Measurements from ENCODE around the gene HAPLN1.

HAPLN1 gene

DNA sequence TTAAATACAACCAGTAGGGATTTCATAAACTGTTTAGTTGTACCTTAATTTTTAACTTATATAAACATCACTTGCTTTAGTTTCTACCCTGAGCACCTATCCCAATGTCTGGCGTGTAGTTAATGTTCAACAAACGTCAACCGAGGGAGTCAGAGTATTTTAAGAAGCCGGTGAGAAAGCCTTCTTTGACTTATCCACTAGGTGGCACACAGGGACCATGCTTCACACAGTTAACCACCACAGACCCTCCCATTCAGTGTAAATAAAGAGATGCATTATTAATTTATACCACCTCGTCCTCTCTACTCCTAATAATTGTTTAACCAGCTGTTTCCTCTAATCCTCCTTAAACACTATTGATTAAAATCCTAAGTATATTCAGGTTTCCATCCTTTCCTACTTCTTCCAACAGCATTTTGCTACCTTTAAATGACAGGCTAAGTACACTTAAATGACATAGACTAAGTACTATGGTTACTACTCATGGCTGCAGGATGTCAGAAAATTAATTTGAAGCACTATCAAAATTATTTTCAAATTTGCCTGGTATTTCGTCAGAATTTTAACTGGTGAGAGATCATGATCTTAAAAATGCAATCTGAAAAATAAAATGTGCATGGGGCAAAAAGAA is 2.3 kb downstream of the HAPLN1 start:
- no peak for DNase-seq (ENCODE audit: low read depth in 3 of 3)

DNA sequence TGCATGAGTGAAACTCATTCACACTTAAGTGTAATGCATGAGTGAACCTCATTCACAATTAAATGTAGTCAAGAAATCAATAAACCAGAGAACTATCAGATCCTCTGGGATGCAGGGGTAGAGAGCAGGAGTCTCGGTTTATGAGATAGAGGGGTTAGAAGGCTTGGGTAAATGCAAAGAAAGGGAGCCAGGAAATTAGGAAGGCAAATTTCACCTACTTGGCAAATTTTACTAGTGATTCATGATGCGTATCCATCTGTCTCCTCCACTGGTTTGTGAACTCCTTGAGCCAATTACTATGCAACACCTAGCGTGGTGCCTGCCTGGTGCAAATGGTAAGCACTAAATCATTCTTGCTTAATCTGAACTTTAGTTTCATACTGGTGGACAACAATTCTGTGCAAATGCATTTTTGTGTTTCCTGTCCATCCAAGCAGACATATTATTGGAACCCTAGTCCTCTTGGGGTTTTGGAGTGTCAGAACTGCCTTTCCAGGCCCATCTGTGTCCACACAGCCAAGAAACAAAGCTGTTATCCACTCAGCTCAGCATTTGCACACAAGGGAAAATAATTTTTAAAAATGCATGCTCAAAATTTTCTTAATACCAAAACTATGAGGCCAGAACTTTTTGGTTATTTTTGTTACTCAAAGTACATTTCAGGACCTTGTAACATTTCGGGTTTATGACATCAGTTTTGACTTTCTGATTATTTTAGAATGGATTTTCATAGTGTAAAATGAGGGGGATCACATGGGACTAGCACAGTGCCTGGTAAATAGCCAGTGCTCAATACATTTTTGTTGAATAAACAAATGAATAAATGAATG is 5.2 kb downstream of the HAPLN1 start:
- DNase-seq (ENCODE audit: low read depth in 3 of 3) = no peak

DNA sequence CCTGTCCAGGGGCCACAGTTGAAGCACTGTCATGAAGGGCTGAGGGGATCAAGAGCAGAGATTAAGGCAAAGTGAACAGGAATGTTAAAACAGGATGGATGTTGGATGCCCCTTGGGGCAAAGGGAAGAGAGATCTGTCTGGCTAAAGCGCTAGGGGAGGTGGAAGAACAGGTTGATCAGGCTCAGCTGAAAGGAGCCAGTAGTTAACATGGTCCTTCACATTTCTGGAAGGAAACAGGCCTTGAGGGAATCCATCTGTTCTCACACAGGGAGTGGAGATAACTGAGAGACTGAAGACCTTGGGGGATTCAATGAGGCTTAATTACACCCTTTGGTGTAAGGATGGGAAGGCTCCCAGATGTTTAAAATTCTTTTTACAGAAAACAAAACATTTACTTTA is 5.8 kb downstream of the HAPLN1 start:
- DNase-seq (ENCODE audit: low read depth in 3 of 3) = no peak

DNA sequence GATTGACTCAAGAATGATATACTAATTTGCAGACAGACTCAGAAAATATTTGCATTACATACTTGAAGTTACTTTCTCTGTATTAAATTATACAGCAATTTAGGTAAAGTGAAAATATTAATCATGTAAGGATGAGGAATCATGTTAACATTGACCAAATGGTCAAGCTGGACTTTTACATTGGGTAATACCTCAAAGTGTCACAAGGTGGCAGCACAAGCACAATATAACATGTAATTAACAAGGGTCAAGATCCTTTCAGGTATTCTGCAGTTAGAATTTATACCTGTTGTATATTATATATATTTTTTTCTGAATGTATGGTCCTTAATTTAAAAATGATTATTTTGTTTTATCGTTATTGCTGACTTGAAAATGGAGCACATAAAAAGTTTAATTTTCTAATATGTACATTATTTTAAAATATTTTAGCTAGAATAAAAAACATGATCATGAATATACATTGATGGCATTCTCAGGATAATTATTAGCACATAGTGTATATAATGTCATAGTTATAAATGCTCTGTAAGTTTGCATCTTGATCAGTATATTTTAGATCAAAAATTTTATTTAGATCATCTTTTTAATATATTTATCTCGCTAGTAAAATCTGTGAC is 8.6 kb downstream of the HAPLN1 start:
- no peak for DNase-seq (ENCODE audit: low read depth in 3 of 3)

DNA sequence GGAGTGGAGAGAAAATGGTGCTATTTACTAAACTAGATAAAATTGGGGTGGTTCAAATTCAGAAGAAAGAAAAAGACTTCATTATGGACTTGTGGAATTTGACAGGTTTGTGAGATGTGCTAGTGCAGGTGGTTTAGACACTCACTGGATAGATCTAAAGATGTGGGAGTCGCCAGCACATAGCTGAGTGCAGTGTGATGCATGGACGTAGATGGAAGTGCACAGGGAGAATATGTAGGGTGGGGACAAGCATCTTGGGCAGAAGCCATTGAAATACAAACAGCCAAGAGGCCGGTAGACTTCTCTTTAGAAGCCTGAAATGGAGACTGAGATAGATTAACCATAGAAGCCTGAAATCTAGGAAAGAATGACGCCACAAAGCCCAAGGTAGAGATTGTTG is 10.7 kb downstream of the HAPLN1 start:
- DNase-seq (ENCODE audit: low read depth in 3 of 3) = no peak

DNA sequence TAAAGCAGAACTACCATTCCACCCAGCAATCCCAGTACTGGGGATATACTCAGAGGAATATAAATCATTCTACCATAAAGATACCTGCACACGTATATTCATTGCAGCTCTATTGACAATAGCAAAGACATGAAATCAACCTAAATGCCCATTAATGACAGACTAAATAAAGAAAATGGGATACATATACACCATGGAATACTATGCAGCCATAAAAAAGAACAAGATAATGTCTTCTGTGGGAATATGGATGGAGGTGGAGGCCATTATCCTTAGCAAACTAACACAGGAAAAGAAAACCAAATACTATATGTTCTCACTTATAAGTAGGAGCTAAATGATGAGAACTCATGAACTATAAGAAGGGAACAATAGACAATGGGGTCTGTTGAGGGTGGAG is 12.5 kb downstream of the HAPLN1 start:
- no peak for DNase-seq (ENCODE audit: low read depth in 3 of 3)

DNA sequence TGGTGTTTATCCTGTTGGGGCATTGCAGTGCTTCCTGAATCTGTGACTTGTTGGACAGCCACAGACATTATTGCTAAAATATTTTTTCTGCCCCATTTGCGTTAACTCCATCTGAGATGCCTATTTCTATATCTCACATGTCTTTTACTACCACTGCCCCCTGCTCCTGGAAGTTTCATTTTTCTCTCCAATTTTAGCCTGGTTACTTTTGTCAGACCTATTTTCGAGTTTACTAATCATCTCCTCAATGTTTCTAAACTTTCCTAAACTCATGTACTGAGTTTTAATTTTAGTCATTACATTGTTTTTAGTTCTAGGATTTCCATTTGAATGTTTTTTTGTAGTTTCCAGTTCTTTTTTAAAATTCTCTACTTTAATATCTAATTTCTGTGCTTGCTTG is 17.6 kb downstream of the HAPLN1 start:
- DNase-seq (ENCODE audit: low read depth in 3 of 3) = no peak

DNA sequence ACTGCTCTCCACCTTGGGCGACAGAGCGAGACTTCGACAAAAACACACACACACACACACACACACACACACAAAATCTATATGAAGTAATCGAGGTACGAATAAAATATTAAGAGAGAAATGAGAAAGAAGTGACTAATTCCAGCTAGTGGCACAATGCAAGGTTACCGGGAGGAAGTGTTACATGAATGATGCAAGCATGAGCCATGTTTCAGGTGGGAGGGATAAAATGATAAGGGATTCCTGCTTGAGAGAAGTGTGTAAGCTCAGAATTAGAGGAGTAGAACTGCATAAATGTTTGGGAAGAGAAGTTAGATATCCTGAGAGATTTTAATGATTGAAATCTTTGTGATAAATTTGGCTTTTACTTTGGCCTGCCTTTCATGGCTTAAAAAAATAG is 18.8 kb downstream of the HAPLN1 start:
- DNase-seq (ENCODE audit: low read depth in 3 of 3) = no peak

DNA sequence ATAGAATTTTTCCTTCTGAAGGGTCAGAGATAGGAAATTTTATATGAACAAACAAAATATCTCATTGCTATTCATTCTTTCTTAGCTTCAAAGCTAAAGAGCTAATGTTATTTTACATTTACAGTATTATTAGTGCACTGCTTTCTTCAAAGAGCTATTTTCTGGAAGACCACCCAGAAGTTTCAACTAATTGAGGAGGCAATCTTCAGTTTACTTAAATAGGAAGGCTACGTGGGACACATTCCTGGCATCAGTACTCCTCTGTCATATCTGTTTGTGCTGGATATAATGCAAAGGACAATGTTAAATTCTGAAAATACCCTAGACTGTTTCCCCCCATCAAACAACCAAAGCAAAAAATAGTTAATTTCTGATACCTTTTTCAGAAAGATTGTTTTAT is 30.8 kb downstream of the HAPLN1 start:
- no peak for DNase-seq (ENCODE audit: low read depth in 3 of 3)

DNA sequence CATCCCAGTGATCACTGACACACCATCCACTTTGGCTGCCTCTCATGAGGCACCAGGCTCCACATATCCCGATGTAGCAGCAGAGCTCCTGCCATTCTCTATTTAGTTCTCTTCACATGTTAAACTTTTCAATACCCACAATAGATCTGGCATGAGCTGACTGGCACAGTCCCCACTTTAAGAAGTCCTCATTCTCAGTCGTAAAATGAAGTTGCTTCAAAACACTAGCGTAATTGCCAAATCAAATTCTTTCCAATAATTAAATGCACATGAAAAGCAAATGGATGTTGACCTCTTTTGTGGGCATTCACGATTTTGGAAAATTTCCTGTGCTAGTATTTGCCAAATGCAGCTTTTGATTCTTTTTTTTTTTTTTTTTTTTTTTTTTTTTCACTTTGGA is 32.4 kb downstream of the HAPLN1 start:
- no peak for DNase-seq (ENCODE audit: low read depth in 3 of 3)

DNA sequence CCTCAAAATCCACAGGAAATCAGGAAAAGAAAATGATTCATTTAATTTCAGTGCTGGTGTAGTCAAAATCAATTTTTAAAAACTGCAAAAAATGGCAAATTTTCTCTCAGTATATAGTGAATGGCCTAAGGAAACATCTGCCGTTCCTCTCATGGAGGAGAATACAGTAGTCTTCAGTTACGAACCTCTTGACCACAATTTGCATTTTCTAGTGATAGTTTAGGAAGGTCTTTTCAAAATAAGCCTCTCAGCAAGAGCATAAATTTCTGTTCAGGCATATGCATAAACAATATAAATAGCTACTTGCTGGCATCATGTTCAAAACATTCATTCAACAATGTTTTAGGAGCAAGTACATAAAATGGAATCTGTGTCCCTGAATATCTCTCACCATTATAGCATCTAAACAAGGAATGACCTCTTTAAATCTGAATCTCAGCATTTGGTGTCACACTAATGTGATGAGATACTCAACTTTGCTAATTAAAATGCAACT is 33.5 kb downstream of the HAPLN1 start:
- DNase-seq (ENCODE audit: low read depth in 3 of 3) = no peak

DNA sequence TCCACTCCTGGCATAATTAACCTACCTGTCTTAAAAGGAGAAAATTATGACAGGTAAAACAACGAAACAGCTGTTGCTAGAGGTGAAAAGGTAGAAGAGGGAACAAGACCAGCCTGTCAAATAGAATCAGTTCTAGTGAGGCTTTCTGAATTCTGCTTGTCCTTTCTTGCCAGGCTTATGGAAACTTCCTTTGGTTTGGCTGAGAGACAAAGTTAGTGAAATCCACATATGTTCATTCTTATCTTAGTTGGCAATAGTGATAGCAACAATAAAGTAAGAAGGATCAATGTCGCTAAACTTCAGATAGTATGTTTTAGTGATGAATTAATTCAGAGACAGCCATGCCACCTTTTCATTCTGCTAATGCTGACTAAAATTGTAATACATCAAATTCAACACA is 34.4 kb downstream of the HAPLN1 start:
- no peak for DNase-seq (ENCODE audit: low read depth in 3 of 3)

DNA sequence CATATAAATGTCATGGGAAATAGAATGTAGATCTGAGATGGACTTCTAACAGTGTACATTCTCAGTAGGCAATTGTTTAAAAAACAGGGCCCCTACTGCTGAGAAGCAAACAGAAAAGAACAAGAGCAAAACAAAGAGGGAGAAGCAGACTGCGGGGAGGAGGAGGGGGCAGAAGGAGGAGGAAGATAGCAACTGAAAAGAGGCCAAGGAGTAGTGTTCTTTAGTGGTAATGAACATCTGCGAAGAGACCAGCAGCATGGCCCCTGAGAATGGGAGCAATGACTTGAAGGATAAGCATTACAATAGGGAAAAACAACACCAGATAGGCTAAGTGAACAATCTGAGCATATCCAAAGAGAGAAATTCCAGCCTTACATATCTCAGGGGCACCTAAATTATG is 36.8 kb downstream of the HAPLN1 start:
- DNase-seq (ENCODE audit: low read depth in 3 of 3) = no peak

DNA sequence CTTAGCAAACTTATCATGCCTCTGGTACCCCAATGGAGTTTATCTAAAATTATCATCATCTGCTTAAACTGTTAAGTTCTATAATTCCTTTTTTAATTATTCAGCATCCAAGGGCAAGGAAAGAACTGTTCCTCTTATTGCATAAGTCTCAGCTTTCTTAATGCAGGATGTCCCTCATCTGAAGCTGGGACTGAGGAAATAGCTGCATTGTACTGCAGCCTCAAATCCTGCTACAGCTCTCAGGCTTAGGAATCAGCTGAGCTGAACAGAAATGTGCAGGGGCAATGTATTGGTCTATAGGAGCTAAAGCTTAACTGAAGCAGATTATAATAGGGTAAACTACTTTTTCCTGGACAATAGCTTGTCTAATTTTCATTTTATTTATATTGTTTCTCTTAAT is 48.0 kb downstream of the HAPLN1 start:
- DNase-seq (ENCODE audit: low read depth in 3 of 3) = no peak

DNA sequence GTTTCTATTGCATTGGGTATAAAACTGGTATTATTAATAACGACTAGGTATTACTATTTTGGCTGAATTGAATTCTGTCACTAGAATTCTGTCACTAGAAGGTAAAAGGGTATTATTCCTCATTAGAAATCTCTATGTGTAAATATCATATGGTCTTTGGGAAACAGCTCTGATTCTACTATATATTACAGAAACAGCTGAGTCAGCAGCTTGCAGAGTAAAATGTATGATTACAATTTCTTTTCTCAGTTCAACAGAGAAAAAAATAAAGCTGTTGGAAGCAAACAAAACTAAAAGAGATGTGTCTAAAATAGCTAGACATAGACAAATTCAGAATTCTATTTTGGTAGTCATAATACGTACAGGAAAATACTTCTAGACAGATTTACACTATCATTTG is 48.5 kb downstream of the HAPLN1 start:
- DNase-seq (ENCODE audit: low read depth in 3 of 3) = no peak

DNA sequence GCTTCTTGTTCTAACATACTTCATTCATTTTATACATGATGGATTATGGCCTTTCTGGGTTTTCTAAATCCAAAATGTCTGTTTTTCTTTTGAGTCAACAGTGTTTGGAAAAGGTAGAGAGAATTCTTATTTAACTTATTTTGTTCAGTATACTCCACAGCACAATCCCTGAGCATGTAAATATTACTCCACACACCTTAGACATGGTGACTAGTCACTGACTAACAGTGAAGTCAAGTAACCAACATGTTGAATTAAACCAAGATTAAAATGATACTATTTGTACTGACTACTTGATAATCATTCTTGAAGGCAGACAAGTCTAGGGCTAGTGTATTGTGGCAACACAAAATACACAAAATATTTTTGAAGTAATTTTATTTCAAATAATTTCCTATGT is 55.0 kb downstream of the HAPLN1 start:
- DNase-seq (ENCODE audit: low read depth in 3 of 3) = no peak

DNA sequence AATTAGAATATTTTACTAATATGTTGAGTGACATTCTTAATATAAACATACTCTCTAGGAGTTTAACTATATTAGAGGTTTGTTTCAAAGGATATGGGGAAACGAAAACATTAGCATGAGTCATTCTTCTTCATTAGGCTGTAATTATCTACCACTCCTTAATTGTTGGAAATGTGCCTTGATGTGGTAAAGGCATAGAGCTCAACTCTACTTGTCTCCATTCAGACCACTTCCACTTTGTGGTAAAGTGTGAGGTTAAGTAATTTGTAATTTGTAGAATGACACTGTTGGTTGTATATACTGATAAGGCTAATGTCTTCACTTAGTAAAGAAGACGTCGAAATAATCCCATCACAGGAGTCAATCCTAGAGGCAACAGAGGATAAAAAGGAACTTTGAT is 58.1 kb downstream of the HAPLN1 start:
- no peak for DNase-seq (ENCODE audit: low read depth in 3 of 3)

DNA sequence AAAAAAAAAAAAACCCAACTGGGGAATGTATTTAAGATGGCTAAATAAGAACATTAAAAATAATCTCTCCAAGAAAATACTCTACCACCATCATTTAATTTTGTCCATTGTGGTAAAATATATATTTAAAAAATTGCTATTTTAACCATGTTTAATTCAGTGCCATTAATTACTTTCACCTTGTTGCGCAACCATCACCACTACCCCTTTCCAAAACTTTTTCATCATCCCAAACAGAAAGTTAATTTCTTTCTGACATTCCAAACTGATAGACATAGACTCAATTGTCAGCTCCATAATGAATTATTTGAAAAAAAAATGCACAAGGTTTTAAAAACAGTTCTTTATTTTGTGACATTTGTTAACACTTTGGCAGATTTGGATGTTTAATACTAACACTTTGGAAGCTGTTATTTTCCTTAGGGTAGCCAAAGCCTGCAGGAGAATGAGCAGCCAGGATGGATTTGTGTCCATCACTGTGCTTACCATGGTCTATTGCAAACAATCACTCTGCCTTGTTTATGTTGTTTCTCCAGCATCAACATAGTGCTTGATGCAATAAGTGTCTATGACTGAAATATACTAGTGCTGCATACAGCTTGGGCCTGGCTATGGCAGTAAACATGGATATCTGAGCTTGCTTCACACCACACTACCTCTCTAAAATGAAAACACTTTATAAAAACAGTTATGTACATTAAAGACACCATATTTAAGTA is 62.7 kb downstream of the HAPLN1 start:
- DNase-seq (ENCODE audit: low read depth in 3 of 3) = no peak

DNA sequence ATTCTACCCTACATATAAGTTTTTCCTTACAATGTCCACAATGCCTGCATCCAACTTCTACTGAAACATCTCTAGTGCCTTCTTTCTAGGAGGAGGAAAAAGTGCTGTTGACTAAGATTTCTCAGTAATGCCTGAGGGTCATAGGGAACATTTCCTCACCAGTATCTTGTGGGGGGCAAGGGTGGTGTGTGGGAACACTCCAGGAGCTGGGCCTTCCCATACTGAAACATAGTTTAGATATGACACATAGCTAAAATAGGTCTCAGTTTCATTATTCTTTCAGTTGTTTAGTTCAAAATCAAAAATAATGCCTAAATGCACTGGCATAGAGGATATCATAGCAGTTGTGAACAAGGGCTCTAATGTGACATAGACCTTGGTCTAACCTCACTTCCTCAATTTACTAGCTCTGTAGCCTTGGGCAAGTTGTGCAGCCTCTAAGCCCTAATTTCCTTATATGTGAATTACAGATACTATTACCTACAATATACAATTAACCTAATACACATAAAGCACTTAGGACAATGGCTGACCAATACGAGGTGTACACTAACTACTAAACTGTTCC is 66.1 kb downstream of the HAPLN1 start:
- no peak for DNase-seq (ENCODE audit: low read depth in 3 of 3)

DNA sequence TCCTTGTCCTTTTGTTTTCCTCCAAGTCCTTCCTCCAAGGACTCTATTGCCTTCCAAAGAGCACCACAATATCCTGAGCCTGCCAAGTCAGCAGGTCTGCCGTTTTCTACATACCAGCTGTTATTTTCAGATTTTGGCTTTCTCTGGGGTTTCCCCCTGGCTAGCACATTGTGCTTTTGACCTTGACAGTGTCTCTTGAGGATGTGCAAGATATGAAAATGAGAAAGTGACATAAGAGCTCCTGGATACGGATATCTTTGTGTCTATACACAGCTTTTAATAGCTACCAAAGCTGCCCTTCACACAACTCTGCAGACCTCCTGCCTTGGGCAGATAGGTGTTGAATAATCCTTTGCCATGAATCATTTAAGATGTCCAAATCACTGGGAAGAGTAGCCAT is 67.0 kb downstream of the HAPLN1 start:
- no peak for DNase-seq (ENCODE audit: low read depth in 3 of 3)

DNA sequence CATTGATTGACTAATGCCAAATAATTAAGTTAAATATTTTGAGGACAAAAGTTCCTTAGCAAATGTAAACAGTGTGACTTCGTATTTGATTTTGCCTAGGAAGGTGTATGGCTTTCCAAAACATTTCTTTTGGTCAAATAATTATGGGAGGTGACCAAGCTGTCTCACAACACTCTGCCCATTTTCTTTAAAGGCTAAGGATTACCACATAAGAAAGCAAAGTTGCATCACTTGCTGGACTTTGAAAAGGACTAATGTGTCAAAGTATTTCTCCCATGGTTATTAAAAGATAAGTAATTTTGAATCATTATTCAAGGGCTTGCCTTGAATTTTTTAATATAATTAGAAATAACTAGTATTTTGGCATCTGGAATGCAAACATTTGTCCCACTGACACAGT is 74.7 kb downstream of the HAPLN1 start:
- DNase-seq (ENCODE audit: low read depth in 3 of 3) = no peak

DNA sequence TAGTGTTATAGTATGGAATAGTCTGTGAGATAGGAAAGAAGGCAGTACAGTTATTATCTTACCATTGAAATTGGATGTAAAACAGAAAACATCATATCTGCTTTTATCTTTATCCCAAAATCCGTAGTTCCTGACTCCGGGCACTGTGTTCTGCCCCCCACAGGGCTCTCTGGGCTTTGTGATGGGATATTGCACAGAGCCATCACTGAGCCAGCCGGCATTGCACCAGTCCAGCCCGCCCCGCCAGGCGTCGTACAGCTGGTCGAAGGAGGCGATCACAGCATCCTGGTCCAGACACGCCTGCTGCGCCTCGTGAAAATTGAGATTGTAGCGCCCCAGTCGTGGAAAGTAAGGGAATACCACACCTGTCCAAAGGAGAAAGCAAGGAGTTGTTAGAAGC is 76.4 kb downstream of the HAPLN1 start:
- no peak for DNase-seq (ENCODE audit: low read depth in 3 of 3)
